GM12864 (cell line): ENCODE data around the gene LEP.
"Not testable (repeated sequence)": the region's sequence is repeated elsewhere in the genome, so short reads cannot be mapped to it uniquely, and the experiment has no call there.

ENCODE experiments used
- DNase-seq: peaks from one replicate; pipeline ENCODE4 v3.0.0-alpha.2; 2011; ENCODE audit warnings: low read depth
- H3K4me3 ChIP-seq: 2 replicates; pipeline ENCODE4 v1.5.1; 2011; ENCODE audit warnings: mild to moderate bottlenecking, low read depth, low read length, control low read depth
- TF ChIP-seq, protein P1 (sequence below): IDR thresholded peaks from 2 replicates; pipeline ENCODE4 v1.5.1; 2011; ENCODE audit warnings: low read depth, mild to moderate bottlenecking, moderate library complexity, low read length, control low read depth, inconsistent platforms; ENCODE audit errors: missing control alignments

The LEP gene

DNA sequence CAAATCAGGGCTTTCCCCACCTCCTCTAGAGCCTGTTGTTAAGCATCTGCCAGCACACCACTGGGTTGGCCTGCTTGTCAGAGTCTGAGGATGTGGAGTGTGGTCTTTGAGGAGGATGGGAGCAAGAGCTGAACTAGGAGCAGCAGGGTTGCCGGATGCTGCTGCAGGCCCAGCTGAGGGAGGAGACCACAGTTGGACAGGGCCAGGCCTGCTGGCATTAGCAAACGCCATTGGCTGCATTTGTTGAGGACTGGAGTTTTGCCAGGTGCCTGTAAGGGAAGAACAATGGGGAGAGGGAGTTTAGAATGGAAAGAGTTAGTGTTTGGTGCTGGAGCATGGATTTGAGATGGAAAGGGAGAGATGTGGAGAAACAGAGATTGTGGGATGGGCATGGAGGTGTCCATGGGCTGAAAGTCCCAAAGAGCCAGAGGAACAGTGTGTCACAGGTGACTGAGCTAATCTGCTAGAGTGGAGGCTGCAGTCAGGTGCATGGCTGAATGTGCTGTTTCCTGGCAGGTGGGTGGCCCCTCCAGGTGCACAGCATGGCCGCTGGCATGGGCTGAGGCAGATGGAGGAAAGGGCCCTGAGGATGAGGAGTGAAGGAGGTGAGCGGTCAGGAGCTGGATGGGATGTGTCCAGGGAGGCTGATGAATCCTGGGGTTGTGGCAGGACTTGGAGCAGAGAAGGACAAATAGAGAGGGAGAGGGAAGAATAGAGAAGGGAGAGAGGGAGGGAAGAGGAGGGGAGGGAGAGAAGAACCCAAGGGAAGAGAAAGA is 40.7 kb downstream of the LEP start:
- DNase-seq: no peak
- TF ChIP-seq, protein P1, sequence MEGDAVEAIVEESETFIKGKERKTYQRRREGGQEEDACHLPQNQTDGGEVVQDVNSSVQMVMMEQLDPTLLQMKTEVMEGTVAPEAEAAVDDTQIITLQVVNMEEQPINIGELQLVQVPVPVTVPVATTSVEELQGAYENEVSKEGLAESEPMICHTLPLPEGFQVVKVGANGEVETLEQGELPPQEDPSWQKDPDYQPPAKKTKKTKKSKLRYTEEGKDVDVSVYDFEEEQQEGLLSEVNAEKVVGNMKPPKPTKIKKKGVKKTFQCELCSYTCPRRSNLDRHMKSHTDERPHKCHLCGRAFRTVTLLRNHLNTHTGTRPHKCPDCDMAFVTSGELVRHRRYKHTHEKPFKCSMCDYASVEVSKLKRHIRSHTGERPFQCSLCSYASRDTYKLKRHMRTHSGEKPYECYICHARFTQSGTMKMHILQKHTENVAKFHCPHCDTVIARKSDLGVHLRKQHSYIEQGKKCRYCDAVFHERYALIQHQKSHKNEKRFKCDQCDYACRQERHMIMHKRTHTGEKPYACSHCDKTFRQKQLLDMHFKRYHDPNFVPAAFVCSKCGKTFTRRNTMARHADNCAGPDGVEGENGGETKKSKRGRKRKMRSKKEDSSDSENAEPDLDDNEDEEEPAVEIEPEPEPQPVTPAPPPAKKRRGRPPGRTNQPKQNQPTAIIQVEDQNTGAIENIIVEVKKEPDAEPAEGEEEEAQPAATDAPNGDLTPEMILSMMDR: no peak
- no peak overlapping the region for H3K4me3 ChIP-seq

DNA sequence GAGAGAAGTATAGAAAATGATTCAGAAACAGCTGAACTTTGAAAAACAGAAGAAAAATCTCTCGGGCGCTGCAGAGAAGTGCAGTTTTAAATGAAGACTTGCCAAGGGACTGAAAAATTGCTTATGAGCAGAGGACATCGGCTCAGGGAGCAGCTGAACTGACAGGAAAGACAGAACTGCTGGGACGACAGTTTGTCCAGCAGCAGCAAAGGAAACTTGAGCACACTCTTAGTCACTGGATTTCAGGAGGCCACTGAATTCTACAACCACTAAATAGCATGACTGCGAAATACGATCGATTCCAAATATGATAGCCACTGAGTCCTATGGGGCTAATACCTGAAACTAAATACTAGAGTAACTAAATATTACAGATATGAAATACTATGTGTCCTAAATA is 43.0 kb downstream of the LEP start:
- no peak for DNase-seq
- no peak overlapping the region for H3K4me3 ChIP-seq
- TF ChIP-seq, protein P1: no peak

DNA sequence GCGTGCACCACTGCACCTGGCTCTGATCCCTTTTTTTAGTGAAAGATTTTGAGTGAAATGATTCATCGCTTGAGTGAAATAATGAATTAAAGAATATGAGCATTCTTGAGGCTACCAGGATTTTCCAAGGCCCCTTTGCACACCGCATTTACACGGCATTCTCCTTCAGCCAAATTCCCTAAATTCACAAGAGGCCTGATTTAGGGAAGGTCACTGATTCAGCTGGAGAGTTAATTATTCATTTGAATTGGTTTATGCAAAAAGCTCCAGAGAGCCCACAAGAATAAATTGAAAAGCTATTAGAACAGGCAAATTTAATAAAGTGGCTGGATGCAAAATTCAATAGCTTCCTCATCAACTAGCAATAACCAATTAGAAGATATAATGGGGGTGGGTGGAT is 46.5 kb downstream of the LEP start:
- H3K4me3 ChIP-seq: no peak overlapping the region
- TF ChIP-seq, protein P1: no peak
- DNase-seq: no peak

DNA sequence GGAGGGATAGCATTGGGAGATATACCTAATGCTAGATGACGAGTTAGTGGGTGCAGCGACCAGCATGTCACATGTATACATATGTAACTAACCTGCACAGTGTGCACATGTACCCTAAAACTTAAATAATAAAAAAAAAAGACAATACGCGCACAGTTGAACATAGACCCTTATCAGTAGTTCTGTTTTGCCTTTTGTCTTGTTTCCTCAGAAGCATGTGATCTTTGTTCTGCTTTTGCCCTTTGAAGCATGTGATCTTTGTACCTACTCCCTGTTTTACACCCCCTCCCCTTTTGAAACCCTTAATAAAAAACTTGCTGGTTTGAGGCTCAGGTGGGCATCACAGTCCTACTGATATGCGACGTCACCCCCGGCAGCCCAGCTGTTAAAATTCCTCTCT is 56.9 kb downstream of the LEP start:
- H3K4me3 ChIP-seq, DNase-seq: not testable (repeated sequence)

DNA sequence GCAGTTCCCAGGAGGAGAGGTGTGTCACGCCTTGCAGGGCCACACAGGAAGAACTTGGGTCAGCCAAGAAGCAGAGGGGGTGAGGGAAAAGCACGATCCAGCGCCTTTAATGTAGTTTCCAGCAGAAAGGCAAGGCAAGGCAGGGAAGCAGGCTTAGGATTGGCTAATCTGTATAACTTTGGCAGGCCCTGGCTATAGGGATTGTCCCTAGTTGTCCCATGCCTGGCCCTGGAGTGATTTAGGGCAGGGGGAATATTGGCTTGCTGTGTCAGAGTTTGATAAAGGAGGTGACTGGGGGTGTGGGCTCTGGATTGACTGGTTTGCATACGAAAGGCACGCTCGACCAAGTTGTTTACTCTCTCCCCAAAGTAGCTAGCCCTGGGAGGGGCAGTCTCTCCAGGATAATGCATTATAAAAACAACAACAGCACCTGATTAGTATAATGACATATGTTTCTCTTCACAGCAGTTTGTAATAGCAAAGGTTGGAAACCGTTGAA is 58.1 kb downstream of the LEP start:
- TF ChIP-seq, protein P1: no peak
- no peak for DNase-seq
- no peak overlapping the region for H3K4me3 ChIP-seq

DNA sequence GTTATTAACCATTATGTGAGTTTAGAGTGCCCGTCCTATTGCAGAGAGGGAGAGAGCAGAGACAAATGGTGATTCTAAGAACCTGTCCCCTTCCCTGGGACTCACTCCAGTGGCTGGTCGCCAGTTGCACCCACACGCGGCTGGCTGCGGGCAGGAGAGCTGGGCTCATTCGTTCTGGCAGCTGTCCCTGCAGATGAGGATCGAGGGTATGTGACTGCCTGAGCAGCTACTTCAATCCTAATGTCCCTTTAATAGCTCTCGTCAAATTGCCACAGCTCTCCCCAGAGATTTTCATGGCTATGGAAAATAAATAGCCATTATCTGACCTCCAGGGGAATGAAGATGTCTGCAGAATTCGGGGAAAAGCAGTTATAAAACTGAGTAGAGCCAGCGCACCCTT is 61.1 kb downstream of the LEP start:
- DNase-seq: no peak
- H3K4me3 ChIP-seq: no peak overlapping the region
- TF ChIP-seq, protein P1: no peak

DNA sequence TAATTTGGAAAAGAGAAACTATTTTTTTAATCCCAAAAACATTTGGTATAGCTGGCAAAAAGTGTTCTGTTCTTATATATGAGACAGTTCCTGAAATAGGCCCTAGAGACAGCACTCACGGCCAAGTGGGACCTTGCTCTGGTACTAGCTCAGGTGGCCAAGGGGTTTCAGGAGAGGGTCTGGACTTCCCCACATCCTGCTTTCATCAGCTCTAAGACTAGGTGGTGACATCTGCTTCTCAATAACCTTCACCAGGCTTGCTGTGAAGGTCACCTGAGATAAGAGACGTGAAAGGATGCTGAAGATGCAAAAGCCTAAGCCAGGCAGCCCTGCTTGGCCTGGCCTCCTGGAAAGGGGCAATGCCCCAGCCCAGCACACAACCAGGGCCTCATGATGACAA is 62.1 kb downstream of the LEP start:
- no peak overlapping the region for H3K4me3 ChIP-seq
- TF ChIP-seq, protein P1: no peak
- no peak for DNase-seq
